ENCODE data around the gene NFIC.

Gene NFIC

GRCh38 chr19:3407556-3408516 is 41.5 kb downstream of the NFIC start:
- Histone ChIP-seq H3F3A (ENCODE audit: low read depth) (no peaks in the 10 kb centered on the region), H3K9me3 (ENCODE audit: insufficient read depth, low read depth, low read length) (no peaks in the 10 kb centered on the region), H2AFZ (ENCODE audit: low read length) (no peak overlapping the region), H4K20me1 (ENCODE audit: insufficient read depth, low read length, poor library complexity, severe bottlenecking) (peaks cover 16% of the 10 kb centered on the region), H3K9ac (ENCODE audit: low read depth, low read length, poor library complexity, severe bottlenecking) (no peak overlapping the region), H3K79me2 (ENCODE audit: insufficient read depth, low read length) (peaks cover 52% of the 10 kb centered on the region; the same call in 1 of the 2 replicates), H3K4me1 (ENCODE audit: insufficient read depth, low read length, poor library complexity, severe bottlenecking) (no peaks in the 10 kb centered on the region), H3K4me2 (ENCODE audit: low read depth, low read length, poor library complexity, severe bottlenecking) (no peak overlapping the region), H3K27me3 (ENCODE audit: insufficient read depth, low read length, poor library complexity, severe bottlenecking) (no peaks in the 10 kb centered on the region), H3K4me3 (ENCODE audit: low read length, poor library complexity, severe bottlenecking) (no peak overlapping the region), H3K36me3 (ENCODE audit: insufficient read depth, low read length) (peaks cover 10% of the 10 kb centered on the region; the same call in 1 of the 2 replicates), H3K9me2 (replicated peaks; ENCODE audit: low read depth, low read length) (no peaks in the 10 kb centered on the region)
- TF ChIP-seq EZH2phosphoT487 (IDR thresholded peaks at IDR 0.05; ENCODE audit: borderline replicate concordance) = no peak
- no peak for TF ChIP-seq CTCF (conservative IDR thresholded peaks at IDR 0.05; ENCODE audit: low read length)

DNA sequence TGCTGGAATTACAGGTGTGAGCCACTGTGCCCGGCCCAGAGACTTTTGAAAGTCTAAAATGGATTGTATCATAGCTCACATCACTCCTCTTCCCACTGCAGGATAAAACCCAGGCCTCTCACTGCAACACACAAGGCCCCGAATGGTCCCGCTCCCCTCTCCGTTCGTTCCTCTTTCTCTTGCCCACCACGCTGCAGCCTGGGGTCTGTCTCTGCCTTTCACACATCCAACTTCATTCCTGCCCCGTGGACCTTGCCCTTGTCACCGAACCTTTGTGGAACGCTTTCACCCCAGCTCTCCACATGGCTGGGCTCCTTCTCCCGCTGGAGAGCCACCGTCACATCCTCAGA is 42.6 kb downstream of the NFIC start:
- Histone ChIP-seq H3K4me2 (ENCODE audit: low read depth, low read length, poor library complexity, severe bottlenecking) (no peak overlapping the region), H3F3A (ENCODE audit: low read depth) (no peaks in the 10 kb centered on the region), H3K79me2 (ENCODE audit: insufficient read depth, low read length) (peaks cover 44% of the 10 kb centered on the region; the same call in 1 of the 2 replicates), H3K4me1 (ENCODE audit: insufficient read depth, low read length, poor library complexity, severe bottlenecking) (no peaks in the 10 kb centered on the region), H4K20me1 (ENCODE audit: insufficient read depth, low read length, poor library complexity, severe bottlenecking) (peaks cover 19% of the 10 kb centered on the region), H3K36me3 (ENCODE audit: insufficient read depth, low read length) (peaks cover 10% of the 10 kb centered on the region; the same call in 1 of the 2 replicates), H3K9me3 (ENCODE audit: insufficient read depth, low read depth, low read length) (no peaks in the 10 kb centered on the region), H2AFZ (ENCODE audit: low read length) (no peak overlapping the region), H3K9ac (ENCODE audit: low read depth, low read length, poor library complexity, severe bottlenecking) (no peak overlapping the region), H3K9me2 (replicated peaks; ENCODE audit: low read depth, low read length) (no peaks in the 10 kb centered on the region), H3K27me3 (ENCODE audit: insufficient read depth, low read length, poor library complexity, severe bottlenecking) (no peaks in the 10 kb centered on the region), H3K4me3 (ENCODE audit: low read length, poor library complexity, severe bottlenecking) (no peak overlapping the region)
- TF ChIP-seq CTCF (conservative IDR thresholded peaks at IDR 0.05; ENCODE audit: low read length) (no peak), EZH2phosphoT487 (IDR thresholded peaks at IDR 0.05; ENCODE audit: borderline replicate concordance) (no peak)

DNA sequence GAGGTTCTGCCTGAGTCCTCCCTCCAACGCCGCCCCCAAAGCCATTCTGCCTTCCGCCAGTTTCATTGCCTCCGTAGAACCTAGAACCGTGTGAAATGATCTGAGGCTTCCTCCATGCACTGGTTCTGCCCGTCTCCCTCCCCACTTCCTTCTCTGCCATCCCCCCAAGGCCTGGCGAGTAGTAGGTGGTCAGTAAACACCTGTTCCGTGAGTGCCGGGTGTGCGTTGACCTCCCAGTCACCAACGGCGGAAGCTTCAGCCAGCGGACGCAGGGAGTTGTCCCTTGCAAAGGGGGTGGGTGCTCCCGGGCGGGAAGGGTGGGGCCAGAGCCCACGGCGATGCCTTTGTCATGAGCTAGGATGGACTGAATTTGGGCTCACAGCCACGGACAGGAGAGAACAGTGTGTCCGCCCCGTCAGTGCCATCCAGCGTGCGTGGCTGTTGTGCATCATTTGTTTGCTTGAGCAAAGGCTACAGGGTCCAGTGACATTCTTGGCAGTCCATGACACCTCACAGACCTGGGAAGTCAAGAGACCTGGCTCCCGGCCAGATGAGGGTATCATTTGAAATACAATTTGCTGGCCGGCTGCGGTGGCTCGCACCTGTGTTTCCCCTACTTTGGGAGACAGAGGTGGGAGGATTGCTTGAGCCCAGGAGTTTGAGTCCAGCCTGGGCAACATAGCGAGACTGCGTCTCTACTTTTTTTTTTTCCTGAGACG is 43.1 kb downstream of the NFIC start:
- H3K4me1 ChIP-seq (ENCODE audit: insufficient read depth, low read length, poor library complexity, severe bottlenecking) = no peaks in the 10 kb centered on the region
- no peak overlapping the region for H3K4me3 ChIP-seq (ENCODE audit: low read length, poor library complexity, severe bottlenecking)
- no peak overlapping the region for H2AFZ ChIP-seq (ENCODE audit: low read length)
- no peak overlapping the region for H3K9ac ChIP-seq (ENCODE audit: low read depth, low read length, poor library complexity, severe bottlenecking)
- no peaks in the 10 kb centered on the region for H3K9me2 ChIP-seq (replicated peaks; ENCODE audit: low read depth, low read length)
- H3K27me3 ChIP-seq (ENCODE audit: insufficient read depth, low read length, poor library complexity, severe bottlenecking) = no peaks in the 10 kb centered on the region
- peaks cover 18% of the 10 kb centered on the region for H4K20me1 ChIP-seq (ENCODE audit: insufficient read depth, low read length, poor library complexity, severe bottlenecking)
- H3K9me3 ChIP-seq (ENCODE audit: insufficient read depth, low read depth, low read length) = no peaks in the 10 kb centered on the region
- H3K79me2 ChIP-seq (ENCODE audit: insufficient read depth, low read length) = peaks cover 40% of the 10 kb centered on the region; the same call in 1 of the 2 replicates
- H3K4me2 ChIP-seq (ENCODE audit: low read depth, low read length, poor library complexity, severe bottlenecking) = no peak overlapping the region
- no peaks in the 10 kb centered on the region for H3F3A ChIP-seq (ENCODE audit: low read depth)
- H3K36me3 ChIP-seq (ENCODE audit: insufficient read depth, low read length) = peaks cover 10% of the 10 kb centered on the region; the same call in 1 of the 2 replicates
- TF ChIP-seq CTCF (conservative IDR thresholded peaks at IDR 0.05; ENCODE audit: low read length) (no peak), EZH2phosphoT487 (IDR thresholded peaks at IDR 0.05; ENCODE audit: borderline replicate concordance) (no peak)

Data from Loucy (cell line).